ENCODE data around the gene MYL7. TPM values are rescaled to one million over a fixed set of nuclear protein-coding genes. Genes with fewer than 3 reads are reported as not detected.

The MYL7 gene
- total and polyA plus RNA-seq, 9 of the 15 experiments (the other 6 are each of a cell fraction or from before 2014, with no cell fraction given), result not detected

DNA sequence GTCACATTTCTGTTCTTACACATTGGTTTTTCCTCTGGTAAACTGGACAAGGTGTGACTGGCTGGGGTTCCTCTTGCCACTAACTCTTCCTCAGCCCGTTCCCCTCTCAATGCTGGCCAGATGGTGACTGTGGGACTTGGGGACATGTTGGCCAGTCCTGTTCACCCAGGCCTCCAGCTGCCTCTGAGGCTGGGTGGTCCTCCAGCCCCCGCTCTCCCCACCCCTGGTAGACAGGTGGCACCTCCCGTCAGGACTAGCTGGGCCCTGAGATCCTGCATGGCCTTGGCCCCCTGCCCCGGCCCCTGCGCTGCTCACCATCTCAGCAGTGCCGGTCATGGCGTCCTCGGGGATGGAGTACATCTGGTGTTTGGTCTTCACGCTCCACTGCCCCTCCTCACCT, 10.8 kb upstream of the MYL7 start:
- Histone ChIP-seq H2AFZ (ENCODE audit: low read depth, low read length) (no peak overlapping the region), H3K4me2 (ENCODE audit: insufficient read depth, low read length) (no peak overlapping the region), H3K9me1 (ENCODE audit: control insufficient read depth, insufficient read depth, low read length) (no peaks in the 10 kb centered on the region), H3K36me3 (ENCODE audit: control insufficient read depth, insufficient read depth, low read length) (no peaks in the 10 kb centered on the region), H3K9me3 (replicated peaks; ENCODE audit: control insufficient read depth, insufficient read depth, low read depth, low read length) (no peaks in the 10 kb centered on the region), H3K27me3 (ENCODE audit: control insufficient read depth in 2 of 2, insufficient read depth in 2 of 2, low read length in 2 of 2) (no peaks in the 10 kb centered on the region), H3K27ac (ENCODE audit: extremely low read depth, low read depth, low read length) (no peak overlapping the region), H3K4me3 (no peak overlapping the region), H4K20me1 (replicated peaks; ENCODE audit: control insufficient read depth, insufficient read depth, low read length) (no peaks in the 10 kb centered on the region), H3K9ac (ENCODE audit: insufficient read depth in 1 of 2, low read depth in 2 of 2, low read length in 2 of 2) (no peak overlapping the region), H3K79me2 (ENCODE audit: control insufficient read depth, insufficient read depth, low read length) (no peaks in the 10 kb centered on the region), H3K4me1 (replicated peaks in 1 of 2; ENCODE audit: control insufficient read depth in 2 of 2, insufficient read depth in 2 of 2, low read length in 2 of 2) (peaks cover 12 to 47% of the 10 kb centered on the region in 2 experiments)
- intact Hi-C loops (cut with micrococcal nuclease) (no loop called here), in situ Hi-C loops (cut with MboI) (no loop called here)
- ChIA-PET POLR2A (interaction anchor here (1.6 kb wide), 1 partner anchor 11 kb away, joined by 5 read pairs; no protein-coding TSS in a partner anchor), CTCF (ENCODE audit: low intra/inter-chr PET ratio) (no interaction called here)
- BruUV-seq (replicated peaks), result no TSS peak
- FAIRE-seq (no peak), ATAC-seq (no peak), DNase-seq (ENCODE audit: extremely low read depth in 1 of 4, low spot score in 3 of 4) (no peak)
- 76% methylated on average over 9 of the region's 9 CpGs for WGBS (ENCODE audit: insufficient coverage, low coverage, missing lambda C conversion rate)
- TF ChIP-seq, protein P1, sequence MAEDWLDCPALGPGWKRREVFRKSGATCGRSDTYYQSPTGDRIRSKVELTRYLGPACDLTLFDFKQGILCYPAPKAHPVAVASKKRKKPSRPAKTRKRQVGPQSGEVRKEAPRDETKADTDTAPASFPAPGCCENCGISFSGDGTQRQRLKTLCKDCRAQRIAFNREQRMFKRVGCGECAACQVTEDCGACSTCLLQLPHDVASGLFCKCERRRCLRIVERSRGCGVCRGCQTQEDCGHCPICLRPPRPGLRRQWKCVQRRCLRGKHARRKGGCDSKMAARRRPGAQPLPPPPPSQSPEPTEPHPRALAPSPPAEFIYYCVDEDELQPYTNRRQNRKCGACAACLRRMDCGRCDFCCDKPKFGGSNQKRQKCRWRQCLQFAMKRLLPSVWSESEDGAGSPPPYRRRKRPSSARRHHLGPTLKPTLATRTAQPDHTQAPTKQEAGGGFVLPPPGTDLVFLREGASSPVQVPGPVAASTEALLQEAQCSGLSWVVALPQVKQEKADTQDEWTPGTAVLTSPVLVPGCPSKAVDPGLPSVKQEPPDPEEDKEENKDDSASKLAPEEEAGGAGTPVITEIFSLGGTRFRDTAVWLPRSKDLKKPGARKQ (CRISPR knock-in tag; IDR thresholded peaks at IDR 0.05), result no peak
- TF ChIP-seq ZNF77 (CRISPR knock-in tag; IDR thresholded peaks at IDR 0.05) (no peak), JUNB (CRISPR knock-in tag; conservative IDR thresholded peaks at IDR 0.05) (no peak), ZNF717 (CRISPR knock-in tag; IDR thresholded peaks at IDR 0.05) (no peak), ZNF431 (CRISPR knock-in tag; IDR thresholded peaks at IDR 0.05) (no peak), SLC30A9 (CRISPR knock-in tag; IDR thresholded peaks at IDR 0.05) (no peak), ESRRB (CRISPR knock-in tag; IDR thresholded peaks at IDR 0.05; ENCODE audit: borderline replicate concordance) (no peak), MAZ (CRISPR knock-in tag; conservative IDR thresholded peaks at IDR 0.05 in 1 of 2, IDR thresholded peaks at IDR 0.05 in 1 of 2) (no peak), HDAC2 (IDR thresholded peaks at IDR 0.05) (no peak), ZNF324 (CRISPR knock-in tag; IDR thresholded peaks at IDR 0.05) (no peak), EZH2 (IDR thresholded peaks at IDR 0.05; ENCODE audit: borderline replicate concordance, low read depth, low read length) (no peak), GTF2E2 (tag; IDR thresholded peaks at IDR 0.05) (no peak), YY1 (IDR thresholded peaks at IDR 0.05; ENCODE audit: borderline replicate concordance in 1 of 3, control insufficient read depth in 1 of 3, extremely low read depth in 1 of 3, insufficient read depth in 3 of 3, insufficient read length in 1 of 3, insufficient replicate concordance in 2 of 3, low read depth in 1 of 3, low read length in 2 of 3) (no peak), OTX1 (CRISPR knock-in tag; IDR thresholded peaks at IDR 0.05) (no peak), ZFP30 (CRISPR knock-in tag; IDR thresholded peaks at IDR 0.05; ENCODE audit: borderline replicate concordance) (no peak), NFE2L1 (tag; IDR thresholded peaks at IDR 0.05; ENCODE audit: borderline replicate concordance, low read depth) (no peak), HNRNPK (IDR thresholded peaks at IDR 0.05; ENCODE audit: low read depth, low read length, poor library complexity, severe bottlenecking) (no peak), RBM14 (IDR thresholded peaks at IDR 0.05; ENCODE audit: borderline replicate concordance, insufficient read depth, low read depth, low read length) (no peak)
- TF ChIP-seq, protein P2, sequence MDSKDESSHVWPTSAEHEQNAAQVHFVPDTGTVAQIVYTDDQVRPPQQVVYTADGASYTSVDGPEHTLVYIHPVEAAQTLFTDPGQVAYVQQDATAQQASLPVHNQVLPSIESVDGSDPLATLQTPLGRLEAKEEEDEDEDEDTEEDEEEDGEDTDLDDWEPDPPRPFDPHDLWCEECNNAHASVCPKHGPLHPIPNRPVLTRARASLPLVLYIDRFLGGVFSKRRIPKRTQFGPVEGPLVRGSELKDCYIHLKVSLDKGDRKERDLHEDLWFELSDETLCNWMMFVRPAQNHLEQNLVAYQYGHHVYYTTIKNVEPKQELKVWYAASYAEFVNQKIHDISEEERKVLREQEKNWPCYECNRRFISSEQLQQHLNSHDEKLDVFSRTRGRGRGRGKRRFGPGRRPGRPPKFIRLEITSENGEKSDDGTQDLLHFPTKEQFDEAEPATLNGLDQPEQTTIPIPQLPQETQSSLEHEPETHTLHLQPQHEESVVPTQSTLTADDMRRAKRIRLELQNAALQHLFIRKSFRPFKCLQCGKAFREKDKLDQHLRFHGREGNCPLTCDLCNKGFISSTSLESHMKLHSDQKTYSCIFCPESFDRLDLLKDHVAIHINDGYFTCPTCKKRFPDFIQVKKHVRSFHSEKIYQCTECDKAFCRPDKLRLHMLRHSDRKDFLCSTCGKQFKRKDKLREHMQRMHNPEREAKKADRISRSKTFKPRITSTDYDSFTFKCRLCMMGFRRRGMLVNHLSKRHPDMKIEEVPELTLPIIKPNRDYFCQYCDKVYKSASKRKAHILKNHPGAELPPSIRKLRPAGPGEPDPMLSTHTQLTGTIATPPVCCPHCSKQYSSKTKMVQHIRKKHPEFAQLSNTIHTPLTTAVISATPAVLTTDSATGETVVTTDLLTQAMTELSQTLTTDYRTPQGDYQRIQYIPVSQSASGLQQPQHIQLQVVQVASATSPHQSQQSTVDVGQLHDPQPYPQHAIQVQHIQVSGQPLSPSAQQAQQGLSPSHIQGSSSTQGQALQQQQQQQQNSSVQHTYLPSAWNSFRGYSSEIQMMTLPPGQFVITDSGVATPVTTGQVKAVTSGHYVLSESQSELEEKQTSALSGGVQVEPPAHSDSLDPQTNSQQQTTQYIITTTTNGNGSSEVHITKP (IDR thresholded peaks at IDR 0.05; ENCODE audit: partially characterized antibody), result no peak
